ENCODE measurements around the gene DTNBP1. TPM values are rescaled to one million over a fixed set of nuclear protein-coding genes. Genes with fewer than 3 reads are reported as not detected.
"Not testable (repeated sequence)": the region's sequence is repeated elsewhere in the genome, so short reads cannot be mapped to it uniquely, and the experiment has no call there.

DTNBP1 gene
- total RNA-seq, 2 donors from 2014 or later = 11.5 to 30.8 TPM

DNA sequence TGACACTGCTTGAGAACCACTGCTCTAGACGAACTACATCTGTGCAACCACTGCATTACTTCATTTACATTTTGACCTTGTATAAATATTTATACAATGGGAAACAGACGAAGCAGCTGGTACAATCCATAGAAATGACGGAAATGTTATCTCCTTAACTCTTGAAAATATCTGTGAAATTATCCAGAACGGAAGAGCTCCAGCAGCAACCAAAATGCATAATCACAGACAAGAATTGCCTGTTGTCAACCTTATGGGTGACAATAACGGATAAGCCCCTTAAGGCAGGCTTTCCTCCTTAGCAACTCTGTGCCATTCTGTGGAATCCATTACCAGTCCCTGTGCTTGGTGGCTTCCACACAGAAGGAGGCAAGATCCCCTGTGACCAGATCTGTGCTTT, 115.4 kb downstream of the DTNBP1 start:
- Histone ChIP-seq H3K9me3 (no peaks in the 10 kb centered on the region), H3K4me3 (no peak overlapping the region), H3K27me3 (replicated peaks; ENCODE audit: insufficient read depth) (no peaks in the 10 kb centered on the region), H3K36me3 (no peaks in the 10 kb centered on the region), H3K4me1 (ENCODE audit: control insufficient read depth in 1 of 2, low read depth in 2 of 2) (peaks cover 0 to 23% of the 10 kb centered on the region in 2 donors), H3K27ac (no peak overlapping the region)
- DNase-seq (ENCODE audit: low spot score) = no peak
- ATAC-seq (ENCODE audit: insufficient number of reproducible peaks, low FRiP score, low read depth) = no peak
- TF ChIP-seq, protein P1, sequence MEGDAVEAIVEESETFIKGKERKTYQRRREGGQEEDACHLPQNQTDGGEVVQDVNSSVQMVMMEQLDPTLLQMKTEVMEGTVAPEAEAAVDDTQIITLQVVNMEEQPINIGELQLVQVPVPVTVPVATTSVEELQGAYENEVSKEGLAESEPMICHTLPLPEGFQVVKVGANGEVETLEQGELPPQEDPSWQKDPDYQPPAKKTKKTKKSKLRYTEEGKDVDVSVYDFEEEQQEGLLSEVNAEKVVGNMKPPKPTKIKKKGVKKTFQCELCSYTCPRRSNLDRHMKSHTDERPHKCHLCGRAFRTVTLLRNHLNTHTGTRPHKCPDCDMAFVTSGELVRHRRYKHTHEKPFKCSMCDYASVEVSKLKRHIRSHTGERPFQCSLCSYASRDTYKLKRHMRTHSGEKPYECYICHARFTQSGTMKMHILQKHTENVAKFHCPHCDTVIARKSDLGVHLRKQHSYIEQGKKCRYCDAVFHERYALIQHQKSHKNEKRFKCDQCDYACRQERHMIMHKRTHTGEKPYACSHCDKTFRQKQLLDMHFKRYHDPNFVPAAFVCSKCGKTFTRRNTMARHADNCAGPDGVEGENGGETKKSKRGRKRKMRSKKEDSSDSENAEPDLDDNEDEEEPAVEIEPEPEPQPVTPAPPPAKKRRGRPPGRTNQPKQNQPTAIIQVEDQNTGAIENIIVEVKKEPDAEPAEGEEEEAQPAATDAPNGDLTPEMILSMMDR (IDR thresholded peaks at IDR 0.05) = no peak

DNA sequence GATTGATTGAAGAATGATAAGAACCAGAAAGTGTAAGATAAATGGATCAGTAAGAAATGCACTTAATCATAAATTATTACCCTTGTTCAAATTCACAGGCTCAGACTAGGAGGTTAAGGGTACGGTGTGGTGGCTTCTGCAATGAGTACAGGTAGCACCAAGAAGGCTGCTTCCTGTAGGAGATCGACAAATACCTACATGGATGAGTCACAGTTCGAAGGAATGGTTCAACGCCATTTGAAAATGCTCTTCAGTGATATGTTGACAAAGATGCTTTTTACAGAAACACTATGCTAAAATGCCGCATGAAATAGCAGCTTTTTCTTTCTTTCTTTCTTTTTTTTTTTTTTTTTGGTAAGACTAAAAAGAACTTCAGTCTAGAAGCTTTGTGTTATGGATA, 116.2 kb downstream of the DTNBP1 start:
- H3K36me3 ChIP-seq = no peaks in the 10 kb centered on the region
- TF ChIP-seq, protein P1 (IDR thresholded peaks at IDR 0.05) = no peak
- no peak for ATAC-seq (ENCODE audit: insufficient number of reproducible peaks, low FRiP score, low read depth)
- no peaks in the 10 kb centered on the region for H3K27me3 ChIP-seq (replicated peaks; ENCODE audit: insufficient read depth)
- H3K9me3 ChIP-seq = no peaks in the 10 kb centered on the region
- H3K4me1 ChIP-seq (ENCODE audit: control insufficient read depth in 1 of 2, low read depth in 2 of 2) = peaks cover 0 to 22% of the 10 kb centered on the region in 2 donors
- H3K4me3 ChIP-seq = no peak overlapping the region
- DNase-seq (ENCODE audit: low spot score) = no peak
- H3K27ac ChIP-seq = no peak overlapping the region

DNA sequence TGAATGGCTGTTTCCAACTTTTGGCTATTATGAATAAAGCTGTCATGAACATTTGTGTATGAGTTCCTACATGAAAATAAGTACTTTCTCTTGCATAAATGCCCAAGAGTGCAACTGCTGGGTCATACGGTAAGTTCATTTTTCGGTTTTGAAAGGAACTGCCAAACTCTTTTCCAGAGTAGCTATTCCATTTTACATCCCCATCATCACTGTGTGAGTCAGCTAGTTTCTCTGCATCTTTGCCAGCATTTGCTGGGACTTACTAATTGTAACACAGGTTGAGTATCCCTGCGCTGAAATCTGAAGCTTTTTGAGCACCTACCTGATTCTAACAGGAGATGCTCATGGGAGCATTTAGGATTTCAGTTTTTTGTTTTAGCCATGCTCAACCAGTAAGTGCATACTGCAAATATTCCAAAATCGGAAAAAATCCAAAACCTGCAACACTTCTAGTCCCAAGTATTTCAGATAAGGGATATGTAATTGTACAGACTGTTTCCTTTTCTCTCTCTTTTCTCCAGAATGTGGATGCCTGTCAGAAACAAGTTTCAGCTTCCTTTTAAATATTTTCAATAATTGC, 118.4 kb downstream of the DTNBP1 start:
- no peaks in the 10 kb centered on the region for H3K9me3 ChIP-seq
- H3K27ac ChIP-seq = no peak overlapping the region
- TF ChIP-seq, protein P1 (IDR thresholded peaks at IDR 0.05) = no peak
- ATAC-seq (ENCODE audit: insufficient number of reproducible peaks, low FRiP score, low read depth) (no peak), DNase-seq (ENCODE audit: low spot score) (no peak)
- peaks cover 0 to 16% of the 10 kb centered on the region in 2 donors for H3K4me1 ChIP-seq (ENCODE audit: control insufficient read depth in 1 of 2, low read depth in 2 of 2)
- no peaks in the 10 kb centered on the region for H3K36me3 ChIP-seq
- H3K27me3 ChIP-seq (replicated peaks; ENCODE audit: insufficient read depth) = no peaks in the 10 kb centered on the region
- no peak overlapping the region for H3K4me3 ChIP-seq

DNA sequence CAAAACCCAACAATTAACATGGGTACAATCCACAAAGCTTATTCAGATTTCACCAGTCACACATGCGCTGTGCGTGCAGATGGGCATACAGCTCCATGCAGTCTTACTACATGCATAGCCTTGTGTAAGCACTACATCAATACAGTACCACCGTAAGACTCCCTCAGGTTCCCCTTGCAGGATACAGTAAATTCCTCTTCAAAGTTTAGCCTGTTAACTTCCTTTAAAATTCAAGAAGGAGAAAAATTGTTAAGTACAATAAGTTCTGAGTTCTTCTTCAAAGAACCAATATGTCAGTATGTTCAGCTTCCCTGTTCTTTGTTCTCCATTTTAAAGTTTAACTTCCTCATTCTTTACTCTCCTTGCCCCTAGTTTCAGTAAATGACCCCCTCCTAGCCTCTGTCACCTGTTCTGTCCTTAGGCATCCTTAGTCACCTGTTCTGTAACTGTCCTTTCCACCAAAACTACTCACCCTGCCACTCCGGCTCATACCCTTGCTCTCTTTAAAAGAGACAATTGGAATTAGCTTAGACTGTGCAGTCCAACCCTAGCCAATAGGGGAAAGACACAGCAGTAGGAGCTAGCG, 119.4 kb downstream of the DTNBP1 start:
- not testable (repeated sequence) for H3K27ac ChIP-seq; ATAC-seq (ENCODE audit: insufficient number of reproducible peaks, low FRiP score, low read depth); DNase-seq (ENCODE audit: low spot score)

DNA sequence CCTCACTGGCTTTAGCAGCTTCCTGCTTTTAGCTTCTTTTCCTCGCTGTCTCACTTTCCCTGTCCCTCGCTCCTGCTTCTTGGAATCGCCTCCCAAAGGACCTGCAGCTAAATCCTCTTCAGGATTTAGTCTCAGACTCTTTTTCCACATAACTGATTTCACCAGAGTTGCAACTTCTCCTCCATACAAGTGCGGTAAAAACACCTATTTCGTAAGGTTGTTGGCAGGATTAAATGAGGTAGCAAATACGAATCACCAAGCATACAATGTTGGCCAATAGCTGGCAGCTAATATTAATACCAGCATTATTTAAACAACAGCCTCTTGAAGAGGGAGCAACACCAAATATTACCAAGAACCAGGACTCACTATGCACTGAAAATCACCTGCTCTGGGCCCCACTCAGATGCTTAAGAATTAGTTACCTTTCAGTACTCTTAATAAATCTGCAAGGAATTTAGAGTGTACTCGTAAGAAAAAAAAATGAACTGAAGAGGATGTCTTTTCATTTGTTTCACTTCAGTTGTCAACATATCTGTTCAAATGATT, 123.0 kb downstream of the DTNBP1 start:
- DNase-seq (ENCODE audit: low spot score) (no peak), ATAC-seq (ENCODE audit: insufficient number of reproducible peaks, low FRiP score, low read depth) (no peak)
- Histone ChIP-seq H3K27ac (no peak overlapping the region), H3K4me1 (ENCODE audit: control insufficient read depth in 1 of 2, low read depth in 2 of 2) (peaks cover 0 to 17% of the 10 kb centered on the region in 2 donors), H3K9me3 (no peaks in the 10 kb centered on the region), H3K27me3 (replicated peaks; ENCODE audit: insufficient read depth) (no peaks in the 10 kb centered on the region), H3K36me3 (no peaks in the 10 kb centered on the region), H3K4me3 (no peak overlapping the region)
- TF ChIP-seq, protein P1 (IDR thresholded peaks at IDR 0.05) = no peak

More for the DNA sequence above, 119.4 kb downstream of the DTNBP1 start:
- H3K36me3 ChIP-seq; H3K4me3 ChIP-seq; H3K9me3 ChIP-seq; H3K27me3 ChIP-seq (replicated peaks; ENCODE audit: insufficient read depth): not testable (repeated sequence)
- H3K4me1 ChIP-seq (ENCODE audit: control insufficient read depth in 1 of 2, low read depth in 2 of 2) = peaks cover 0 to 16% of the 10 kb centered on the region in 2 donors
